HG03342 (cell line): ENCODE results near the gene SPACA4.

Experiments
- ATAC-seq: cut with Tn5 transposase; IDR thresholded peaks from one replicate; pipeline ENCODE4 v1.9.1; 2021; ENCODE audit warnings: mild to moderate bottlenecking, moderate library complexity; ENCODE audit not compliant: unreplicated experiment

SPACA4 gene

DNA sequence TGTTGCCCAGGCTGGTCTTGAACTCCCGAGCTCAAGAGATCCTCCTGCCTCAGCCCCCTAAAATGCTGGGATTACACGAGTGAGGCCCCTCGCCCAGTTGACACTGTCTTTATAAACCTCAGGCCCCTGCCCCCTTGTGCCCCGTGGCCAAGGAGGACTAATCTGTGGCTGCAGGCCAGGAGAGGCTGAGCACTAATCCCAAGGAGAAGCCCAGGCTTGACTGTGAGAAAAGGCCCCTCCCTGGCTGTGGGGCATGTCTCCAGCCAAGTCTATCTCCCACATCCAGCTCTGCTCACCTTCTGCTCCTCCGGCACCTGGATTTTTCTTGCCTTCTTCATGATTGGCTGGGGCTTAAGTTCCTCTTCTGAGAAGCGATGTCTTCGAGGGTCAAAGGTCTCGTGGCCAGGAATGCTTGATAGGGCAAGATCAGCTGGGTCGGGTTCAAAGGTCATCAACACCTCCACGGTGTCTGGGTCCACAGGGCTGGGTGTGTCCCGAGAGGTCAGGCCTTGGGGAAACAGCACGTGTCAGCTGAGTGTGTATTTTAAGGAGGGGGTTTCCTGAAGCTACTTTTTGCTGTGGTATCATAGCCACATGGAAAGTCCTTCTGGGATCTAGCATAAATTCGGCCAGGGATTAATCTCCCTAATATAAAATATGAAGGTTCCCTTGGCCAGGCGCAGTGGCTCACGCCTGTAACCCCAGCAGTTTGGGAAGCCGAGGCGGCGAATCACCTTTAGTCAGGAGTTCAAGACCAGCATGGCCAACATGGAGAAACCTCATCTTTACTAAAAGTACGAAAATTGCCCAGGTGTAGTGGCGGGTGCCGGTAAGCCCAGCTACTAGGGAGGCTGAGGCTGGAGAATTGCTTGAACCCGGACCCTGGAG lies 26.9 kb downstream of the SPACA4 start:
- no peak for ATAC-seq

DNA sequence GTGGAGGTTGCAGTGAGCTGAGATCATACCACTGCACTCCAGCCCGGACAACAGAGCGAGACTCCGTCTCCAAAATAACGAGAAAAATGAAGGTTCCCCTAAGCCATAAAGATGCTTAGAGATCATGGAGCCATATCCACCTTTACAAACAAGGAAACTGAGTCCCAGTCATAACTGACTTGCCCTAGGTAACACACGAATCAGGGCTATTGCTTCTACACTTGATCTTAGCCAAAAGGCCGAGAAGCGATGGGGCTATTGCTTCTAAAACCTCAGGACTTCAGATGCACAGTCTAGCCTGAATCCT lies 27.4 kb downstream of the SPACA4 start:
- no peak for ATAC-seq

DNA sequence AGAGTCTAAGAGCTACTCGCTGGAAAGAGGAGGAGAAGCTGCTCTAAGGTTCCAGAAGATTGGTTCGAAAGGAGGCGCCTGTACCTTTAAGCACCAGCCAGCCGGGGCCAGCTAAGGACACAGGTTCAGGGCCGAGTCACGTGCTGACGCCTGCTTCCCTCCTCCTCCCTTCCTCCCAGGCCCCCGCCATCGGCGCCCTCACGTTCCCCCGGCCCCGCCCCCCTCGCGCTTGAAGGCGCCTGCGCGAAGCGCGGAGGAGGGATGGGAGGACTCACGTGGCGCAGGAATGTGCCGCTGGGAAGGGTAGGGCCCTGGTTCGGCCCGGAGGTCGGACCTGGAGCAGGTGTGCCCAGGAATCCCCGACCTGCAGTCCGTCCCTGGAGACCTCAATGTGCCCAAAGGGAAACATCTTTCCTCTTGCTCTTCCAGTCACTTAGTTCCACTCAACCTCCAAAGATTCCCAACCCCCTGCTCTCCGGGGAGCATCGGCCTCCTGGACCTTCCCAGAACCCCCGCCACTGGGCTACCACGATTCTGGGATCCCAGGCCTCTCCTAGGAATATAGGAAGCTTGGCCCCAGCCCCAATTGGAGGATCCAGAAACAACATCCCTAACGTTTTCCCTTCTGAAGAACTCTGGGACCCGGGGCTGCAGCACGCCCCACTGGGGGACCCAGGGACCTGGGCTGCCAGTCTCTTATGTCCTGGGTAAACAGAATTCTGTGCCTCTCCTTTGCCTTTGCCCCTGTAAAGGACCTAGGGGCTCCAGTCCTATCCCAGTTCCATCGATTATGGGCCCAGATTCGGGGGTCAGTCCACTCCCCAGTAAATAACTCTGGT lies 28.1 kb downstream of the SPACA4 start:
- ATAC-seq, result peak; percentile 25

- no peak for ATAC-seq
Observed at GRCh38 chr19:48635263-48635965, 28.9 kb downstream of the SPACA4 start.

DNA sequence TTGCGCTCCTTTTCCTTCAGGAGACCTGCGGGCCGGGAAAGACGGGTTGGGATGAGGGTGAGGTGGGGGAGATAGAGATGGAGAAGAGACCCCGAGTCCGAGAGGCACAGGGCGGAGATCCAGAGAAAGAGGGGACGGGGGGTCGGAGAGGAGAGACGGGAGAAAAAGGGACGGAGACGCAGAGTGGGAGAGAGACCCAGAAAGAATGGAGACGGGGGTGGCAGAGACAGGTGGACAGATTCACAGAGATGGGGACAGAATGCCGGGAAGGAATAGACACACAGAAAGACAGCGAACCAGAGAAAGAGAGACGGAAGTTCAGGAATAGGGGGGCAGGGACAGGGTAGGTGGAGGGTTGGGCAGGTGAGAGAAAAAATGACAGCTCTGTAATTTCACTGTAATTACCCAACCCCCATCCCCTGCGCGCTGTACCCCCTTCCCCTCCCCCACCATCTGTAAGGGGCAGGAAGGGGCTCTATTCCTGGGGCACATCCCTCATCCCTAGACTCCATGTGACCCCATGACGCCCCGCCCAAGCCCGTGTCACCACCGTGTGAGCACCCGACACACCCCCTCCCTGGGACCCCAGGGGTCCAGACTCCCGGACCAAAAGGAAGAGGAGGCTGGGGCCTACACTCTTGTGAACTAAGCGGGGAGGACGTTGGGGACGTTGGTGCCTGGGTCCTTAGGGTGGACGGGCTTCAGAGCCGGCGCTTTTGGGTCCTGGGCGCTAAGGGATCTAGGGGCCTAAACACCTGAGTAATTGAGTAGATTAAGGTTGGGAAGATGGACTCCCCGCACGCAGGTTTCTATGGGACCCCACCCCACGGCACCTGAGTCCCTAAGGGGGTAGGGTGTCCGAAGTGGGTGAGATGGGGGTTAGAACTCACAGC lies 29.7 kb downstream of the SPACA4 start:
- ATAC-seq, result no peak

GRCh38 chr19:48636859-48637448 lies 30.4 kb downstream of the SPACA4 start, which contains the start of gene DBP:
TSS of gene DBP (minus strand) at chr19:48637379. CDS start at chr19:48636994, 385 bp downstream.
- ATAC-seq, result no peak

DNA sequence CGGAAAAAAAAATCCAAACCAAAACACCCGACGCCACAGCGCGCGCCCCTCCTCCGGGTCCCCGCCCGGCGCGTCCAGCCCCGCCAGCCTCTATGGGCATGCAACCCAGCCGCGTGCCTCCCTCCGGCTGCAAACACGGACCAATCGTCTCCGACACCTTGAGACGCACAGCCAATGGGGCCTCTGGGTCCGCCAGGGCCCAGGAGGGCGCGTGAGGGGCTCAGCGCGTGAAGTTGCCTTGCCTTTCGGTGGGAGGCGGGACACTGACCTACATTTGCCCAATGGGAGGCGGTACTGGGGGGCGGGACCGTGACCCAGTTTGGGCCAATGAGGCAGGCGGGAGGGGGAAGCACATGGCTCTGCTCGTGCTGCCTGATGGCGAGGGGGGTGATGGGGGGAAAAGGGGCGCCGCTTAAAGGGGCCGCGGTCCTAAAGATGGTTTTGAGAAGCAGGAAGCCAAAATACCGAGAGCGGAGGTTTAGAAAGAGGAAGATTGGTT lies 31.0 kb downstream of the SPACA4 start:
- ATAC-seq, result peak; percentile 54

DNA sequence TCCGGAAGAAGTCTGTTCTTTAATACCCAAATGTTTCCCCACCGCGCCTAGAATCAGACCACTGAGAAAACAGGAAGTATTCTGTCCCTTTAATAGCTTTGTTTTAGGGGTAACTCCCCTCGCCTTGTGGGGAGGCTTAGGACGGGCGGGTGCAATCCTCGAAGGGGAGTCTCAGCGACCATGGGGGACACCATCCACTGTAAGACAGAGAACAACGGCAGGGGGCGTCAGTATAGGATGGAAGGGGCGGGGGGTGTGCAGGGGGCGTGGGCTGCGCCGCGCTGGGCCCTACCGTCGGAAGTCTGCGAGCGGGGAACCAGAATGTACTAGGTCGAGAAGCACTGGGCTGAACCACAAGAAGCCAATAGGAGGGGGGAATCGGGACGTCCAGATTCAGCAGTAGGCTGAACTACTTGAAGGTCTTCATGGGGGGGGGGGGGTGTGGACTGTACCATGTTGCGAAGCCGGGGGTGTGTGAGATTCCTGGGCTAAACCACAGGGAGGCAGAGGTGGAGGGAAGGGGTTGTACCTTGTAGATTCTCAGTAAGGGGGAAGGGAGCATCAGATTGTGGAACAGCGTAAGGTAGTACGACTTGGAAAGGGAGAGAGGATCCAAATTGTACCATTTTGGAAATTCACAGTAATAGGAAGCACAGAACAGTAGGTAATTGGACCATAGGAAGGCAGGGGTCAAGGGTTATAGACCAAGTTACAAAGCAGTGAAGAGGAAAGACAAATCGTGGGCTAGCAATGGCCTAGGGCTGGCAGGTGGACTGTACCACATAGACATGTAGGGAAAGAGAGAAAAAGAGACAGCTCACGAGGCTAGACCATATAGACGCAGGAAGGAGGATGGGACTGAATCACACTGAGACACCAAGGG lies 31.6 kb downstream of the SPACA4 start:
- peak; percentile 17 for ATAC-seq

DNA sequence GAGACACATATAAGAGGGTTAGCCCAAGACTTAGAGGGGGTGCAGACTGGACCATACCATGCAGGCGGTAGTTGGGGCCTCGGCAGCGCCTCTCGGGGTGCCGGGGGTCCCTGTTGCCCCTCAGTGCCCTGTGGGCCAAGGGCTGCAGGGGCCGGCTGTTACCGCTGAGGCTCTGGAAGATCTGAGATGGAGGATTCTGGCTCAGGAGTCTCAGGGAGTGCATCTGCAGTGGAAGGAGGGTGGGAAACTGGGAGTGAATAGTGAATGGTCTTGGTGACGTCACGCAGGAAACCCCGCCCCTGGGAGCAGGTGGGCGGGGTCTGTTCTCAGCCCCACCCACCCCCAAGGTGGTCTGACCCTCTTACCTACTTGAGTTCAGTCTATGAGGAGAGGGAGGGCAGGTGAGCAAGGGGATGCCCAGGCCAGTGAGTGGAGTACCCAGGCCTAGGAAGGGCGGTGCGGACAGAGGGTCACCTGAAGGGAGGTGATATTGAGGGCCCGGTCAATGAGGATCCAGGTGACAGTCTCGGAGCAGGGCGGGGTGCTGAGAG lies 32.4 kb downstream of the SPACA4 start:
- no peak for ATAC-seq

GRCh38 chr19:48639483-48640375 lies 33.2 kb downstream of the SPACA4 start:
- no peak for ATAC-seq

DNA sequence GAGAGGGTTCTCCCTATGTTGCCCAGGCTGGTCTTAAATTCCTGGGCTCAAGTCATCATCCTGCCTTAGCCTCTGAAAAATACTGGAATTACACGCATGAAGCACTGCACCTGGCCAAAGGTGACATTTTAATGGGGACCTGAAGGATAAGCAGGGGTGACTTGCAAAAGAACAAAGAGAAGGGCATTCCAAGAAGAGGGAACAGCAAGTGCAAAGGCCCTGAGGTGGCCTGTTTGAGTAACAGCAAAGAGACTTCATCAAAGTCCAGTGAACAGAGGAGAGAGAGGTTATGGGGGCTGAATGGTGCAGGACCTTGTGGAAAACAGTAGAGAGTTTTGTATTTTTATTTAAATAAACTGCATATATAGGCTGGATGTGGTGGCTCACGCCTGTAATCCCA lies 35.3 kb downstream of the SPACA4 start:
- ATAC-seq, result no peak

- no peak for ATAC-seq
Observed at GRCh38 chr19:48642862-48643261, 36.3 kb downstream of the SPACA4 start.

GRCh38 chr19:48644355-48644754 lies 37.8 kb downstream of the SPACA4 start:
- no peak for ATAC-seq

GRCh38 chr19:48644839-48645619 lies 38.5 kb downstream of the SPACA4 start:
- no peak for ATAC-seq

DNA sequence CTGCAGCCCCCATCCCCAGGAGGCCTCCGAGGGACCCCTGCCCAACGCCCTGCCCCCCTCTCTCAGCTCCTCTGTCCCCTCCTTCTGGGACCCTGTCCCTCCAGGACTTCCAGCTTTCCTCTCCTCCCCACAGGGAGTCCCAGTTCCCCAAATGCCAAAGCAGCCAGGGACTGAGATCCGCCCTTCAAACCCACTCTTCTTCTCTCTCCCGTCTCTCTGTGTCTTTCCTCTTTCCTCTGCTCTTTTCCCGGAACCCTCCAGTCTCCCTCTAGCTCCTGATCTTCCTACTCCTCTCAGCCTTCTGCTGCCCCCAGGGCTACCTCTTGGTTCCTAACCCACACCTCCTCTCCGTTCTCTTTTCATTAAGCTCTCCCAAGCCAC lies 39.1 kb downstream of the SPACA4 start:
- no peak for ATAC-seq

- peak; percentile 72 for ATAC-seq
Observed at GRCh38 chr19:48646001-48646721, 39.6 kb downstream of the SPACA4 start, which contains the start of gene CA11. TSS of gene CA11 (minus strand) at chr19:48646187. CDS start at chr19:48645632, 555 bp downstream.
